Measurements from ENCODE around the gene APP.
"Not testable (repeated sequence)": the region's sequence is repeated elsewhere in the genome, so short reads cannot be mapped to it uniquely, and the experiment has no call there.

APP gene

DNA sequence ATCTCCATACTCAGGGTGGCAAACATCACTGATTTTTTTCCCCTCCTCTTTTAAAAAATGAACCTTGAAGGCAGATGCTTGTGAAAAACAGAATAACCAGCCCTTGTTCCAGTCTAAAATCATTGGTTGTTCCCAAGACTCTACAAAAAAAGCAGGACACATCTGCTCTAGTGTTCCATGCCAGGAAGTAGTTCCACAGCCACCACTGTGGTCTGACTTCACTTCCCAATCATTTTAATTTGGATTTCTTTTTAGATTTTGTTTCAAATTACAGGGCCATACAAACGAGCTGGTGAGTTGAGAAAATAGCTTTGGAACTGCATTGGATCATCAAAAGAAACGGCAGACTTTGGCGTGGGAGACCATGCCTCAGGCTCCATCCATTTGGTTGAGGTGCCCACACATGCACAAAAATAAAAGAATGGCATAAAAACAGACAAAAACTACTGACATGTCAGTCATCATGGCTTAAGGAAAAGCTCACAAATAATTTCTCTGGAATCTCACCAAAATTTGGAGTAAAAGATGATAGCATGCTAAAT, 225.8 kb downstream of the APP start:
- Mint-ChIP-seq H3K27ac (no peak overlapping the region), H3K9me3 (ENCODE audit: low read depth) (no peaks in the 10 kb centered on the region), H3K4me1 (ENCODE audit: low read depth) (no peaks in the 10 kb centered on the region), H3K4me3 (no peak overlapping the region), H3K36me3 (peaks cover 19% of the 10 kb centered on the region), H3K27me3 (no peaks in the 10 kb centered on the region)

DNA sequence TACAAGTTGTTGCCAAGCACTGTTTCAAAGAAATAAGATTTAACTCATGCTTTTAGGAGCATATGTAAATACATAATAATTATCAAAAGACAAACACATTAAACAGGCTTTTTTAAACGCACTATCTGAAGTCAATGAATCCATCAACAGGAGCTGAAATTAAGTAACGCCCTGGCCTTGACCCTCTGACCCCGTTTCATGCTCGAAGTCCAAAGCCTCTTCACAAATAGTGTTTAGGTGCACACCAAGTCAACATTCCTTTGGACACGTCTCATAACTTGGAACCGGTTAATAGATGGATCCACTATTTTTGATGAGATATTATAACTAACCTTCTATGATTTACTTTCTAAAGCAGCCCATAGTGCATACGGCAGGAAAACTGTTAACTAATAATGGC, 226.5 kb downstream of the APP start:
- H3K9me3 Mint-ChIP-seq (ENCODE audit: low read depth): no peaks in the 10 kb centered on the region
- no peaks in the 10 kb centered on the region for H3K27me3 Mint-ChIP-seq
- no peak overlapping the region for H3K4me3 Mint-ChIP-seq
- H3K36me3 Mint-ChIP-seq: peaks cover 19% of the 10 kb centered on the region
- no peaks in the 10 kb centered on the region for H3K4me1 Mint-ChIP-seq (ENCODE audit: low read depth)
- no peak overlapping the region for H3K27ac Mint-ChIP-seq

DNA sequence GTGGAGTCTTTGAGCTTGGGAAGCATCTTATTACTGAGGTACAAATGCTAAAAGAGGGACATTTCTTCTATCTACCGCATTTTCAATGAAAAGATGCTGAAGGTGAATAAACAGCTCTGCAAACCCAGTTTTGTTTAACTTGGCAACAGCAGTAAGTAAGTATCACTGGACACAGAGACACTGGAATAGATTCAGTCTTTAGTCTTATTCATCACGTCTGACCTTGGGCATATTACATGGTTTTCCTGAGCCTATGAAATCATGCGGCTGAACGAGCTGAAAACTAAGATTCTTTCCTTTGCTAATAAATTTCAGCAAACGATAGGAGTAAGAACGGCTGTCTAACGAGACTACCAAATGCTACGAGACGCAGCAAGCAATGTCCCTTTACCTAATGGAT, 228.4 kb downstream of the APP start:
- Mint-ChIP-seq H3K36me3 (peaks cover 17% of the 10 kb centered on the region), H3K27me3 (no peaks in the 10 kb centered on the region), H3K9me3 (ENCODE audit: low read depth) (no peaks in the 10 kb centered on the region), H3K4me1 (ENCODE audit: low read depth) (no peaks in the 10 kb centered on the region), H3K27ac (no peak overlapping the region), H3K4me3 (no peak overlapping the region)

DNA sequence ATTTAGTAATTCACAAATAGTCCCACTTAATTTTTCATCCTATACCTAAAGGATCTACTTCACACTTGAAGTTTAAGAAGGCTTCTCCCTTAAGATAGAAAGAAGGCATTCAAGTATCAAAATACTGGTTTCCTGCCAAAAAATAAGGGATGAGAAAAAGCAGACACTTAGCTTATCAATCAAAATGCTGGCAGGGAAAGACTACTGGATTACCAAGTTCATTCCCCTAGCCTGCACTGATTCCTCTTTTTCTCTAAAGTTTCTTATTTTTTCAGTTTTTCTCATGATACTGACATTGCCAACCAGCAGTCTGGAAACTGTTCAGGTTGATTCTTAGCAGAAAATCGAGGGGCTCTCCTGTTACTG, 231.2 kb downstream of the APP start:
- Mint-ChIP-seq H3K4me1 (ENCODE audit: low read depth) (peaks cover 3% of the 10 kb centered on the region), H3K9me3 (ENCODE audit: low read depth) (no peaks in the 10 kb centered on the region), H3K27ac (no peak overlapping the region), H3K36me3 (peaks cover 8% of the 10 kb centered on the region), H3K4me3 (no peak overlapping the region), H3K27me3 (no peaks in the 10 kb centered on the region)

DNA sequence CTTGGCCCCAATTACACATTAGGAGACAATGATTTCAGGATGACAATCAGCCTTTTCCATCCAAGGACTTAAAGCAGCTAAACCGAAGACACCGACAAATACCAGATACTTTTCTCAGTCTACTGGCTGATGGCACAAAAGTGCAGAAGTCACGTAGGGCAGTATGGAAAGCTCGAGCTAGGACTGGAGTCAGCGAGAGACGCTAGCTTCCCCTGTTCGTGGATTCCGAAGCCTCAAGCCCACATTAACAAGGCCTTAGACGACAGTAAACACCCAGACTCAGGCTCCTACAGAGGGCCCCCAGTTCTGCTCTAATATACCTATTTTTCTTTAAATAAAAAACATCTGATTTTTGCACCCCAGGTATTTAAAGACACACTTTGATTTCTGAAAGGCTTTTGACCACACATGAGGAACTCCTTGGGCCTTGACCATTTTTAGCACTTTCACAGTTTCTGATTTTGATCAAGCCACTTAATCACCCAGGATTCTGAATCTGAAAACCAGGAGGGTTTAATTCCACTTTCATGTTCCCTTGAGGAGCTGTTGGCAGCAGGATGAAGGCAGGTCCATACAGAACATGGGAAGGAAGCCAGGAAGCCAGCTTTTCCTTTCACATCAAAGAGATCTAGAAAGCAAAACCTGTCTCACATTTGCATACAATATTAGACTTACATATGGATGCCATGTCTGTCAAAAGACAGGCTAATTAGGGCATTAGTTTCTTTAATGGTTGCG, 231.7 kb downstream of the APP start:
- no peak overlapping the region for H3K4me3 Mint-ChIP-seq

DNA sequence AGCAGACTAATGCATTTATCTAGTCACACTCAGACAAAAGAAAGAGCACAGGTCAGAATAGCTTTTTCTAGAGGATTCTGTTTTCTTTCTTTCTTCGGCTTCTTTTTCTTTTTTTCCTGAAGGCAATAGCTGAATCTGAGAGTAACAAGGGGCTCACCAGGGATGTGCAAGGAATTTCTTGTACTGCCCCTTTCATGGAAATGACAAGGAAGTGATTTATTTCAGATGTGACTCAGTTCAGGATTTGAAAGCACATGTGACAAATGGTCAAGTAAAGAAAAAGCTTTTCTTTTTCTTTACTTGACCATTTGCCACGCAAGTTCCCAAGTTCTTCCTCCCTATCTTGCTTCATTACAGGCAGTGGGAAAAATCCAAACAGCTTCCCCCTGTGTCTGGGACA, 233.8 kb downstream of the APP start:
- Mint-ChIP-seq H3K27ac (no peak overlapping the region), H3K36me3 (peaks cover 8% of the 10 kb centered on the region), H3K9me3 (ENCODE audit: low read depth) (no peaks in the 10 kb centered on the region), H3K4me3 (no peak overlapping the region), H3K27me3 (no peaks in the 10 kb centered on the region), H3K4me1 (ENCODE audit: low read depth) (peaks cover 3% of the 10 kb centered on the region)

More for the DNA sequence above, 231.7 kb downstream of the APP start:
- Mint-ChIP-seq H3K9me3 (ENCODE audit: low read depth) (no peaks in the 10 kb centered on the region), H3K36me3 (peaks cover 8% of the 10 kb centered on the region), H3K27me3 (no peaks in the 10 kb centered on the region), H3K4me1 (ENCODE audit: low read depth) (peaks cover 3% of the 10 kb centered on the region), H3K27ac (no peak overlapping the region)

DNA sequence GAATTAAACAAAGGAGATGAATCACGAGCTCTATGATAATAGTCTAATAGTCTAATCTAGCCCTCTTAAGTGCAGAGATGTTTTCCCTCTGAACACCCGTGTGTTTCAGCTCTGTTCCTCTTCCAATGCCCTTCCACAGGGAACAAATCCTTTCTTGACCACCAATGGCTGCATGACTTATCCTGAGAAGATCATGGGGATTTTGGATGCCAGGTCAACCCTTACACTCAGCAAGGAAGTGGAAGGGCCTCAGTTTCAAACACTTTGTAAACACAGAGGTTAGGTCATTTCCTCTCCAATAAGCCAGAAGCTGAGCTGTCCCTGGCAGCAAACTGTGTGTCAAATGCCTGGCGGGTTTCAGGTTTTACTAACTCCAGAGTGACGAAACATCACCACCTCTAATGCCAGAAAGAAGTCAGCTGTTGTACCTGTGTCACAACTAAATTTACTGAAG, 235.8 kb downstream of the APP start:
- peaks cover 3% of the 10 kb centered on the region for H3K36me3 Mint-ChIP-seq
- peaks cover 3% of the 10 kb centered on the region for H3K4me1 Mint-ChIP-seq (ENCODE audit: low read depth)
- H3K4me3 Mint-ChIP-seq: no peak overlapping the region
- no peaks in the 10 kb centered on the region for H3K9me3 Mint-ChIP-seq (ENCODE audit: low read depth)
- no peaks in the 10 kb centered on the region for H3K27me3 Mint-ChIP-seq
- no peak overlapping the region for H3K27ac Mint-ChIP-seq

DNA sequence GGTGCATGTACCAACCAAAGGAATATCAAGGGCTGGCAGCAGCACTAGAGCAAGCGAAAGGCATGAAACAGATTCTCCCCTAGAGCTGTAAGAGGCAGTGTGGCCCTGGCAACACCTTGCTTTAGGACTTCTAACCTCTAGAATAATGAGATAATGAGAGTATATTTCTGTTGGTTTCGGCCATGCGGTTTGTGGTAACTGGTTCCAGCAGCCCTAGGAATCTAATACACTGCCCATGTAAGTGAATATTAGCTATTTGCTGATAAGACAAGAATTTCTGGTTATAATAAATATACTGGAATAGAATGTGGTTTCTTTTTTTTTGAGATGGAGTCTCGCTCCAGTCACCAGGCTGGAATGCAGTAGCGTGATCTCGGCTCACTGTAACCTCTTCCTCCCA, 236.4 kb downstream of the APP start:
- Mint-ChIP-seq H3K27me3 (no peaks in the 10 kb centered on the region), H3K4me3 (no peak overlapping the region), H3K36me3 (peaks cover 3% of the 10 kb centered on the region), H3K9me3 (ENCODE audit: low read depth) (no peaks in the 10 kb centered on the region), H3K27ac (no peak overlapping the region), H3K4me1 (ENCODE audit: low read depth) (peaks cover 3% of the 10 kb centered on the region)

DNA sequence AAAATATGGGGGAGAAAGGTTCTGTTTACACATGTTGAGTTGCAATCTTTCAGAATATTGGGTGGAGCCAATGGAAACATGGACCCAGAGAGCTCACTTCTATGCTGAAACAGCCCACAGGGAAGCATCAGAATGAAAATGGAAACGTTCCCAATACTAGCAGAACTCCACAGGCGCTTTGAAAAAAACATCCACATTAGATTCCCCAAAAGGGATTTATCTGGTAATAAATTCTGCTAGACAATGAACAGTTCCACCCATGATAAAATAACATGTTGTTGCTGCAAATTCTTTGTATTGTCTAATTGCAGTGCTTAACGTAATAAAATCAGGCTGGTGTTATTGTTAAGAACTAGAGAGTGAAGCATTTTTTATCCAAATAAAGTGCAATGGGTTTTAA, 238.8 kb downstream of the APP start:
- Mint-ChIP-seq H3K9me3 (ENCODE audit: low read depth) (no peaks in the 10 kb centered on the region), H3K27me3 (no peaks in the 10 kb centered on the region), H3K27ac (no peak overlapping the region), H3K36me3 (peaks cover 3% of the 10 kb centered on the region), H3K4me3 (no peak overlapping the region), H3K4me1 (ENCODE audit: low read depth) (peaks cover 3% of the 10 kb centered on the region)

DNA sequence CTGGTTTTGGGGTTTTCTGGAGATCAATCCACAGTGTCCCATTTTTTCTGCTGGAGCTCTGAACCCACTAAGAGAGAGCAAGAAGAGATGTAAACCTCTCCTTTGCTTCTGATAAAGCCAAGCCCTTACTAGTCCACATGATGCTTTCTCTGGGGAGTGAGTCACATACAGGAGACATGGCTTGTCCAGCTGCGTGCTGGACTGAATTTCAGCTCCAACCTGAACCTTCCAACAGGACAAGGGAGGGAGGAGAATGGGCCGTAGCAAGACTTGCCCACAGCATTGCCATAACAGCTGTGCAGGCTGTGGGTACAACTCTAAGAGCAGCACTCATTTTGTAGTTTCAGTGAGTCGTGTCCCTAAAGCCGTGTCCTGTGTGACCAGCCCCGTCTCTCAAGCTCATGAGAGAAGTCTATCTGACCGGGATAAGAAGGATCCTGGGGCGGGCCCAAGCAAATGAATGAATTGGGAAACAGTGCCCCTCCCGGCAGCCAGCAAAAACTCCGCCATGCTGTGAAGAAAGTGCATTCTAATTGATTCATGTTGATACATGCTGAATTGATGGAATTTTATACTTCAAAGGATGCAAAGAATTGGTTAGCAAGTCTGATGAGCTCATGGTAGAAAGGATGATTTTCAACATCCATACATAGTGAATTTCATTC, 240.6 kb downstream of the APP start:
- no peak overlapping the region for H3K4me3 Mint-ChIP-seq
- no peaks in the 10 kb centered on the region for H3K9me3 Mint-ChIP-seq (ENCODE audit: low read depth)
- no peak overlapping the region for H3K27ac Mint-ChIP-seq
- peaks cover 3% of the 10 kb centered on the region for H3K4me1 Mint-ChIP-seq (ENCODE audit: low read depth)
- H3K27me3 Mint-ChIP-seq: no peaks in the 10 kb centered on the region
- H3K36me3 Mint-ChIP-seq: peaks cover 9% of the 10 kb centered on the region

DNA sequence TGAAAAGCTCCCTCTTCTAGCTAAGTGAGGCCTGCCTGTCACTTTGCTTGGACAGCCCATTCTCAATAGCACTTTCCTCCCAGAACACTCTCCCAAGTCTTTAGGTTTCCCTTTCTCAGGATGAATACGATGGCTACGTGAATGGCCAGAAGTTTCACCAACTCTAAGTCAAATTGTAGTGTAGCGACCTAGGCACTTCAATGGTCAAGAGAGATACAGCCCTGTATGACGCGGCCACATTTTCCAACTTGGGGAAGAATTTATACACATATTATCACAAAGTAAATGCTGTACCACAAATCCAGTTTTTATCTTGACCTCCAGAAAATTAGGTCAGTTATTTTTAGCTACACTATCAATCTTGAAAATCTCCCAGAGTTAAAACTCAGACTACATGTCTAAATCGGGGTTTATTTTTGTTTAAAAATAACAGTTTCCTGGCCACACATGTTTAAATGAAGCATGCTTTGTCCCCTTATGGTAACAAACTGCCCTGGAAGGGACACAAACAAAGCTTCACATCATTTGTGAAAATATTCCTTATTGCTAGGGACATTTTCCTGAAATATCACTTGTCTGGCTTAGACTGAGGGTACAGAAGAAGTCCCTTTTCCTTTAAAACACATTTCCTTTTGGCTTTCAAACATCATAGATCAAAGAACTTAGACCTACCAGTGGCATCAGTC, 243.2 kb downstream of the APP start:
- Mint-ChIP-seq H3K27ac (no peak overlapping the region), H3K27me3 (no peaks in the 10 kb centered on the region)

DNA sequence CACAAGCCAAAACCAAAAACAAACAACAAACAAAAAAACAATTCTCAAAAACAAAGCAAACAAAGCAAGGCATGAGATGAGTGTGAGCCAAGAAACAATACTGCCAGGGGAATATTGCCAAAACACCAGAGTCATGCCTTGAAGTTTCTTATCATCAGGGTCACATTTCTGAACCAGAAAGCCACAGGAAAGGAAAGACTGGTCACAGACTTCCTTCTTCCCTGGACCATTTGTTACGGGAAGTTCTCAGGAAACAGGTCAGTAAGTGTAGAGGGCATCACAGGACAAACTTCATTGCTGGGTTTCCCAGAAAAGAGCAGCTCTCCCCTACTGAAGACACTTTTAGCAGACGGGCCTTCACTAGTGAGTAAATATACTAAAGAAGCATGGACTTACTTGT, 244.6 kb downstream of the APP start:
- no peak overlapping the region for H3K27ac Mint-ChIP-seq
- H3K27me3 Mint-ChIP-seq: no peaks in the 10 kb centered on the region
- H3K4me1 Mint-ChIP-seq (ENCODE audit: low read depth): no peaks in the 10 kb centered on the region

More for the DNA sequence above, 243.2 kb downstream of the APP start:
- H3K9me3 Mint-ChIP-seq (ENCODE audit: low read depth): no peaks in the 10 kb centered on the region
- no peaks in the 10 kb centered on the region for H3K4me1 Mint-ChIP-seq (ENCODE audit: low read depth)
- peaks cover 6% of the 10 kb centered on the region for H3K36me3 Mint-ChIP-seq
- H3K4me3 Mint-ChIP-seq: no peak overlapping the region

DNA sequence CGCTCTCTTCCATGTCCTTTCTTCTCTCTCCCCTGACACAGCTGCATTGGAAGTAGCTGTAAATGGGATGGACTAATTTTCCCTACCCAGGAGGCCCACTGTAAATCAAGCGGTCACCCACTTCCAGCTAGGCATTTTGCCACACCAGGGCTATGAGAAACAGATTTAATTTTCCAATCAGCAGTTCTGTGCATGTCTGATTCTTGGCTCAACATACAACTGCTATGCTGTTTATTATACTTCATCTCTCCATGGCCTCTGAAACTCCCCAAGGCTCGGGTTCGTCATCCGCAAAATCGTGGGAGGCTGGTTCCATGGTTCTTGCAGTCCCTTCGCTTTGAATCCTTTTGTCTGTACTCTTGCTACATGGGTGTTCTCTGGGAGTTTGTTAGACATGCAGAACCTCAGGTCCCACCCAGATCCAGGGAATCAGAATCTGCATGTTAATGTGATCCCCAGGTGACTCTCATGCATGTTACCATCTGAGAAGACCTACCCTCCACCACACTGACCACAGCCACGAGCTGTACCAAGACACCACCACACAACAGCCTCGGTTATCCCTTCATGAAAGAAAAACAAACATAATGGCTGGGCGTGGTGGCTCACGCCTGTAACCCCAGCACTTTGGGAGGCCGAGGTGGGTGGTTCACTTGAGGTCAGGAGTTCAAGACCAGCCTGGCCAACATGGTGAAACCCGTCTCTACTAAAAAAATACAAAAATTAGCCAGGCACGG, 245.3 kb downstream of the APP start:
- Mint-ChIP-seq H3K36me3 (peaks cover 6% of the 10 kb centered on the region), H3K27me3 (no peaks in the 10 kb centered on the region), H3K9me3 (ENCODE audit: low read depth) (no peaks in the 10 kb centered on the region), H3K4me3 (no peak overlapping the region), H3K27ac (no peak overlapping the region), H3K4me1 (ENCODE audit: low read depth) (no peaks in the 10 kb centered on the region)

More for the DNA sequence above, 244.6 kb downstream of the APP start:
- H3K36me3 Mint-ChIP-seq: peaks cover 6% of the 10 kb centered on the region
- no peaks in the 10 kb centered on the region for H3K9me3 Mint-ChIP-seq (ENCODE audit: low read depth)
- H3K4me3 Mint-ChIP-seq: no peak overlapping the region

DNA sequence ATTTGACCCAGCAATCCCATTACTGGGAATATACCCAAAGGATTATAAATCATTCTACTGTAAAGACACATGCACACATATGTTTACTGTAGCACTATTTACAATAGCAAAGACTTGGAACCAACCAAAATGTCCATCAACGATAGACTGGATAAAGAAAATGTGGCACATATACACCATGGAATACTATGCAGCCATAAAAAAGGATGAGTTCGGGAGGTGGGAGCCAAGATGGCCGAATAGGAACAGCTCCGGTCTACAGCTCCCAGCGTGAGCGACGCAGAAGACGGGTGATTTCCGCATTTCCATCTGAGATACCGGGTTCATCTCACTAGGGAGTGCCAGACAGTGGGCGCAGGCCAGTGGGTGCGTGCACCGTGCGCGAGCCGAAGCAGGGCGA, 252.4 kb downstream of the APP start:
- not testable (repeated sequence) for H3K4me3 Mint-ChIP-seq; H3K9me3 Mint-ChIP-seq (ENCODE audit: low read depth); H3K4me1 Mint-ChIP-seq (ENCODE audit: low read depth); H3K36me3 Mint-ChIP-seq; H3K27me3 Mint-ChIP-seq
- H3K27ac Mint-ChIP-seq: peak overlapping the region; percentile 61

DNA sequence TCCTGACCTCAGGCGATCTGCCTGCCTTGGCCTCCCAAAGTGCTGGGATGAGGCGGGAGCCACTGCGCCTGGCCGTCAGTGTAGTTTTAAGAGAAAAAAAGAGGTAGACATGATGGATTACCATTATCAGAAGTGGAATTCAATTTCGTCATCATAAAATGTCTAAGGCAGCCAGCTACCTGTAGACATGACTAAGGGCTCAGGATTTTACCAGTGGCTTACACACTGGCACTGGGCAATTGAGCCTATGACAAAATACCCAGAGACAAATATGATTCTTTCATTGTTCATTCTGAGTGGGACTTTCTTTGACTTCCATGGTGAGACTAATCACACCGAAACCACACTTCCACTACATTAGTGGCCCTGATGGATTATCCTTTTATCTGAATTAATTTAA, 254.3 kb downstream of the APP start:
- Mint-ChIP-seq H3K27me3 (no peaks in the 10 kb centered on the region), H3K4me3 (no peak overlapping the region), H3K27ac (no peak overlapping the region), H3K36me3 (peaks cover 11% of the 10 kb centered on the region), H3K9me3 (ENCODE audit: low read depth) (no peaks in the 10 kb centered on the region), H3K4me1 (ENCODE audit: low read depth) (no peaks in the 10 kb centered on the region)
